HG02588 (cell line): ENCODE results near the gene LIN7A.
A peak's percentile ranks its signal among the peaks of the same experiment; 100 is the strongest.

Experiments used
- ATAC-seq: cut with Tn5 transposase; IDR thresholded peaks from one replicate; pipeline ENCODE4 v1.9.1; 2021; ENCODE audit warnings: mild to moderate bottlenecking, moderate library complexity; ENCODE audit not compliant: unreplicated experiment

LIN7A gene

DNA sequence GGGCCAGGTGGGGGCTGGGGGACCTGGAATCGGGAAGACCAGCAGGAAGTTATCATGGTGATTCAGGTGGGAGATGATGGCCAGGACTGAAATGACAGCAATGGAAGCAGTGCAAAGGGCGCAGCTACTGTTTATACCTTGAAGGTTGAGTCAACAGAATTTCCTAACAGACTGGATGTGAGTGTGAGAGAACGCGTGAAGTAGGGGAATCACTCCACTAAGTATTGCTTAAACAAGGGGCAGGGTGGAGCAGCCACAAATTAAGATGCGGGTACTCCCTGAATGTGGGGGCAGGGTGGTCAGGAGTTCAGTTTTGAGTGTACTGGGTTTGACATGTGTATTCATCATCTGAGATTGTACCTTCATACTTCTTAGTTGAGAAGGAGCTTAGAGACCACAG, 175.9 kb downstream of the LIN7A start:
- peak; percentile 36 for ATAC-seq

DNA sequence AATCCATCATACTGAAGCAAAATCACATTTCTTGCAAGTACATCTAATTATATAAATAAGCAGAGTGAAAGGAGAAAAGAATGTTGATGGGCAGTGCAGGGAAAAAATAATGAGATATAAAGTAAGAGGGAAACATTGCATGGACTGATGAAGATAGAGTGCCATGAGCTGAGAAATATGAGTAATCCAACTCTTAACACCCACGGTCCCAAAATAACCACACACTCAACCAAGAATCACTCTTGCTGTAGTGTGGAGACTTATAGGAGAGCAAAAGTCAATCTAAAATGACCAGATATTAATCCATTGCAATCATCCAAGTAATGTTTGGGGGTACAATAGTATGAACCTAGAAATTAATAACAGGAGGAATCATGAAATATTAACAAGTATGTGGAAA, 180.9 kb downstream of the LIN7A start:
- peak; percentile 90 for ATAC-seq

DNA sequence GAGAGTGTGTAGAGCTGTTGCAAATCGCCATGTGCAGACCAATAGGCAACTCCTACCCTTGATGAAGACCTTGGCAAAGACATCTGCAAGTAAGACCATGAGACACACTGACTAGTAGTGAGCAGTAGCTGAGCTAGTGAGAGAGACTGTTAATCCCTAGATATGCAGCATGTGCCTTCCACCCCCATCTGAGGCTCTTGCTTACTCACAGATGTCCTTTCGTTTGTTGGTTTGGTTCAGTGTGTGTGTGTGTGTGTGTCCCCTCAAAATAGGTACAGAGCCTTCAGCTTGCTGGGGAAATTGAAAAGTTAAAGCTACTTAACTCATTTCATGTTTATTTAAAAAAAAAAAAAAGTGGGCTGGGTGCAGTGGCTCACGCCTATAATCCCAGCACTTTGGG, 183.5 kb downstream of the LIN7A start:
- no peak for ATAC-seq

DNA sequence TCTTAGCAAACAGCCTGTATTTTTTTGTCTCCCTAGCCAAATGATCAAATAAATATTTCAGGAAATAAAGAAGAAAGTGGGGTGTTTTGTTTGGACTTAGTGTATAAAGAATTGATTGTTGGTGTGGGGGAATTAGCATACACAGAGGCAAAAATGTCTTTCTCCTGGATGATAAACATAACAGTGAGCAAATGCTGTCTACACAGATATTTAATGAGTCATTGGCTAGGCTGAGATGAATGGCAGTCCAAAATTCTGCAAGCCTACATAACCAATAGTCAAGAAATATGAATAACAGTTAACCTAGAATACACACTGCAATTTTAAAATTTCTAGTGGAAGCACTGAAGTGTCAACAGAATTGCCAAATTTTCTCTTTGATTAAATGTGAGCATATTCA, 185.3 kb downstream of the LIN7A start:
- no peak for ATAC-seq

DNA sequence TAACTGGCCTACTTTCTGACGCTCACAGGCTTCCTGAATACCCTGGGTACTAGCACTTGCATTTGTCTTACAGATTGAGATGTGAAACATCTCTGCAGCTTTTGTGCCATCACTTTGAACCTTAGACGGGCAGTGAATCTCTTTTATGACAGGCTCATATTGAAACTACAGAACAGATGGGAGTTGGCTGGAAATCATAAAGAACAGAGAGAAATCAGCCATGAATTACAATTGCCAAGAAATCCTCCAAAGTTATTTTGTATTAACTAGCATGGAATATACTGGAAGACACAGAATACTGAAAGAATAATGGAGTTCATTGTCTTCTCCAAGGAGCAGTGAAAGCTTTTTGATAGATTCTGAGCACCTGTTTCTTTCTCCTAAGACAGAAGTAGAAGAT, 188.3 kb downstream of the LIN7A start:
- no peak for ATAC-seq

DNA sequence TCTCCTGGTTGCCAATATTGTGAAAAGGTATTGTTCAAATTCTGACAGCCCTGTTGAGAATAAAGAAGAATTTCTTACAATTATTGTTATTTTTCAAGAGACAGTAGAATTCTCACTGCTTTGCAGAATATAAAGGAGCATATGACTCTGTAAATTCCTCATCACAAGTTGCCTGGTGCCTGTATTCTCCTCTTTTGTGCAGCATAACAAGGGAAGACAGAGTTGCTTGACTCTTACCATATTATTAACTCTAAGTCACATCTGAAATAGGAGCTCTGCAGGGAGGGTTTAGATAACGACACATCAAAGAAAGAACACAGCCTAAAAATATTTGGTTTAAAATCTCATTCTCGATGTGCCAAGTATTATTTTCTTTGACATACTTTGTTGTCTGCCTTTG, 189.9 kb downstream of the LIN7A start:
- ATAC-seq = no peak

DNA sequence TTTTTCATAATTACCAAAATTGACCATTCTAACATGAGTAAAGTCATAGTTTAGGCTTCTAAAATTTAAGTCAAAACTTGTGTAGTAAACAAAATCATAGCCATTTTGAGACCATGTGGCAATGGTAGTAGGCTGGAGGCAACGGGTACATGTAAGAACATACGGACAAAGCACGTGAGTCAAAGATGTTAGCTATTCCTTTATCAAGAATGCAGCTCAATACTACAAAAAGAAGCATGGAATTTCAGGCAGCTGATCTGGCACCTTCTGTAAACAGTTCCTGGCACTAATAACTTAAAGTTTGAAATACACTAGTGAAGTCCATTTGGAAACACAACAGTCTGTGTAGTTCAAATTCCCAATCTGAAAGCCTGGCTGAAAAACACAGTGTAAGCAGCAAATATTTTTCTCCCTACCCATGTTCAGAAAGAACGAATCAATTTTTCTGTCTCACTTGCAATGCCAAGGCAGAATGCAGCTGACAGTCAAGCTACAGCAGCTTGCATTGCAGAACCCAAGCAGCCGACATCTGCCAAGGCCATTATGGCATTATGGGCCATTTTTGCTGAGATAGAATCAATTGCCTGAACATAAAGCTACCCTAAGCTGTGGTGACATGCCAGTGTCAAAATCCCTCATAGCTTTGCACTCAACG, 191.8 kb downstream of the LIN7A start:
- ATAC-seq = no peak
